LHCN-M2 (cell line): ENCODE measurements around the gene TNRC6C. TPM values are rescaled to one million over a fixed set of nuclear protein-coding genes. Genes with fewer than 3 reads are reported as not detected.
A peak's percentile ranks its signal among the peaks of the same experiment; 100 is the strongest.
"Not testable (repeated sequence)": the region's sequence is repeated elsewhere in the genome, so short reads cannot be mapped to it uniquely, and the experiment has no call there.

Source experiments
- DNase-seq: peaks from one replicate; pipeline ENCODE4 v3.0.0-alpha.2; 2012; ENCODE audit warnings: low read depth
- total RNA-seq: library from RNA; depleted of rRNA; stranded (reverse); fragments of >200 nt; gene quantifications from 2 replicates; pipeline ENCODE4 v1.2.3, GENCODE V29; 2014

Gene TNRC6C
- total RNA-seq, 1 experiment from 2014 or later, result 2.4 TPM

DNA sequence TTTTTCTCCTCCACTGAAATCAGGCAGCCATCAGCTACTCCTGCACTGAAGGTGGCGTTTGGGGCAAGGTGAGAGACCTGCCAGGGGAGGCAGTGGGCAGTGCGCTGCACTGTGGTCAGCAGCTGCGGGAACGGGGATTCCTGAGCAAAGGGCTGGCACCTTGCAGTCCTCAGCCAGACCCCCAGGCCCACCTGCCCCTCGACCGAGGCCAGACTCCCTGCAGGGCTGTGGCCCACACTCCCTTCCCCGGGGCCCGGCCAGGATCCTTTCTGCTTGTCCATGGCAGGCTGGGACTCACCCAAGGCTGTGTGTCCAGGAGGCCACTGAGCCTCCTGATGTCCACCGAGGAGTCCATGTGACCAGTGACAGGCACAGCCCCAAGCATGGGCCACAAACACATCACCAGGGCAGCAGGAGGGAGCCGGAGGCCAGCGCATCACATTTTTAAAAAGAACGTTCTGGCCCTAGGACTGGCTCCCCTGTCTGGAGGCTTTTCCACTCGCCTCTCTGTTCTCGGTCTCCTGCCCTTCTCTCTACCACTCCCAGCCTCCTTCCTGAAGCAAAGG, 28.5 kb upstream of the TNRC6C start:
- no peak for DNase-seq

DNA sequence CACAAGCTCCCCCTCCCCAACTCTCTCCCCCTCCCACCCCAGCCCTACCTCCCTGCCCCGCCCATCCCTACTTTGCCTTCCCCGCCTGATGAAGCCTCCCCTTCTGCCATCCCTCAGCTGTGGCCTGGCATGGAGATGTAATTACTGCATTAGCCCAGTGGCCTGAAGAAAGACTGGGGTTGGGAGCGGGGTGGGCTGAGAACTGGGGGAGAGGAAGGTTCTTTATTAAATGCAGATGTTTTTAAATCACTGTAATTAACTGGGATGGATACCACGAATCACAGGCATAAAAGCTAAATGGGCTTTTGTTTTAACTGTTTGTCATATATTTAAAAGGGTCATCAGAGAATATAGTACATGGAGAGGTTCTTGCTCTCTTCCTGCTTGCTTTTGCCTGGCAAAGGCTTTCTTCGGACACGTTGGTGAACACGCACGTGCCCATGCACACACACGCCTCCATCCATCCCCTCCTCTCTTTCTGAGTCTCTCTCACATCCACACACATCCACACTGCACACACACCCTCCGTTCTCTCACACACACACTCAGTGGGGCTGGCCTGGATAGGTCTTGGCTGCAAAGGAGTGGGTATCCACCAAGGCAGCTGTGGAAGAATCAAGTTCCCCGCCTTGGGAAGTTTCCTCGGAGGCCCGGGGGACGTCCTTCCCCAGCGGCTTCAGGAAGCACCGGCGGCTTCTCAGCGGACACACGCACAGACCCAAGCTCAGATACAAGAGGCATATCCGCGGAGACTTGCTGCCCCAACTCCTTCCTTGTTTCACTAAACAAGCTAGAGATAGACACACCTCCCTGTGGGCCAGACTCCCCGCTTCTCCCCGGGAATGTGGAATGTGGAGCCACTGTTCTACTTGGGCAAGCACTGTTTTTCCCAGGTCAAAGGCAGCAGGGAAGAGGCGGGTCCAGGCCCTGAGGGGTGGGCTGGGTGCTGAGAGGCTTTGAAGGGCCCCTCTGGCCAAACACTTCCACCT, 27.4 kb upstream of the TNRC6C start:
- DNase-seq, result no peak

DNA sequence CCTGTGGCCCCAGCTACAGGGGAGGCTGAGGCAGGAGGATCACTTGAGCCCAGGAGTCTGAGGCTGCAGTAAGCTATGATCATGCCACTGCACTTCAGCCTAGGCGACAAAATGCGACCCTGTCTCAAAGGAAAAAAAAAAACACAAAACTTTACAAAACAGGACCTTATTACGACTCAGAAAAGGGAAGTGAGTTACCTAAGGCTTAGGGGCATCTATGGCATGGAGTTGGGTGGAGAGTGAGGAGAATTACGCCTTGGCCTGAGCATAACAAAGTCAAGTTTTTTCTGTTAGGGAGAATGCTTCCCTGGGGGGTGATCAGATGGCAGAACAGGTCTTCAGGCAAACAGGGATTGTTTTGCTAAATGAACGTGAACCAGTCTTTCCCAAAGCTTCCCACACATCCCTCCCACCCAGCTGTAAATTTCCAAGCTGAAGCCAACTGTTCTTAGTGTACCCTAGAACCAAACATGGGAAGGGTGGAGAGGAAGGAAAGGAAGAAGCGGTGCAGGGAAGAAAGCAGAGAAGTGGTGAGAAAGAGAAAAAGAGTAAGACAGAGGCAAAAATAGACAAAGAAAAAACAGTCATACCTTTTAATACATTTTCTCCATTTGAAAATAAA, 24.6 kb upstream of the TNRC6C start:
- DNase-seq, result no peak

DNA sequence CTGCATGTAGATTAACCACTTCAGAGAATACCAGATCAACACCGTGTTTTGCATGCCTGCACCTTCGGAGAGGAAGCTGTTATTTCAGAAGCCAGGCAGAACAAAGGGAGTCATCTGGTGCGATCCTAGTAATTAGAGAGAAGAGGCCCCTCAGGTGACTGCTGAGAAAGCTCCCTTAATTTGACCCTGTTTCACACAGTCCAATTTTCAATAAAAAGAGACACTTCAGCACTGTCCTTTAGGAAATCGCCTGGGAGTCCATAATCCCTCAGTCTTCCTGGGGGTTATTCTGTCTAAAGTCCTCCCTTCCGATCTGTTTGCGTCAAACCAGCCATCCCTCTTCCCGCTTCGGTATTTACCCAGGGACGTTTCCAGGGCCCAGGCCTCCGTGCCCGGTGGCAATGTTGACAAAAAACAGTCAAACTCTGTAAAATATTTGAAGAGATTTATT, 23.4 kb upstream of the TNRC6C start:
- DNase-seq, result no peak

DNA sequence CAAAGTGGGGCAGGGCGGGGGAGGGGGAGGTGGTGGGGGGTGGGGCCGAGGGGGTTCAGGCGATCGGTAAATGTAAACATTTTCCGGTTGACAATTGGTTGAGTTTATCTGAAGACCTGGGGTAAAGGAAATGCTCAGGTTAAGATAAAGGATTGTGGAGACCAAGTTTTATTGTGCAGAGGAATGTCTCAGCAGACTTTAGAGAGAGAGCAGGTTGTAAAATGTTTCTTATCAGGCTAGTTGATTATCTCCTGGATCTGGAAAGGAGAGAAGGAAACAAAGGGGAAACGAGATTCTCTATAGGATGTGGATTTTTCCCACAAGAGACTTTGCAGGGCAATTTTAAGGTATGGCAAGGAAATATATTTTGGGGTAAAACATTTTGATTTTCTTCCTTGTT, 22.8 kb upstream of the TNRC6C start:
- not testable (repeated sequence) for DNase-seq

DNA sequence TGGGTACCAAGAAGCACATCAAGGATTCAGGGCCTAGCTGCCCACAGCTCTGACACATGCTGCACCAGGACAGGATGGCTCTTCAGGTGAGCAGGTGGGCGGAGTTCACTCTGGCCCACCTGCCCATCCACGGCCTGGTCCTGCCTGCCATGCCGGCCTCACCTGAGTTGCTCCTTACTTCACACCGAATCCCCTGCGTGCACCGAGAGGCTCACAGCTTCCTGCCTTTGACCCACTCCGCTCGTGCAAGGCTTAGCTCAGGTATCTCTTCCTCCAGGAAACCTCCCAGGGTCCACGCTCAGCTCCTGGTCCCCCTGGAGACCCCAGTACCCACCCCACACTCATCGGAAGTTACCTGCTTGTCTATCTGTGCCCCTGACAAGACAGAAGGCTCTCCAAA, 21.6 kb upstream of the TNRC6C start:
- no peak for DNase-seq

DNA sequence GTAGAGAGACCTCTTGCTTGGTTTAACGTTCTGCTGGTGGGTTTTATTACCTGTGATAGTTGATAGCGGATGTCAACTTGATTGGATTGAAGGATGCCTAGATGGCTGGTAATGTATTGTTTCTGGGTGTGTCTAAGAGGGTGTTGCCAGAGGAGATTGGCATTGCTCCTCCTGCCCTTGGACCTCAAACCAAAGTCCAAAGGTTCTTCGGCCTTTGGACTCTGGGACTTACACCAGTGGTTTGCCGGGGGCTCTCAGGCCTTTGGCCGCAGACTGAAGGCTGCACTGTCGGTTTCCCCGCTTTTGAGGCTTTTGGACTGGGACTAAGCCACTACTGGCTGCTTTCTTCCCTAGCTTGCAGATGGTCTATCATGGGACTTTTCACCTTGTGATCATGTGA, 17.5 kb upstream of the TNRC6C start:
- DNase-seq, result no peak

DNA sequence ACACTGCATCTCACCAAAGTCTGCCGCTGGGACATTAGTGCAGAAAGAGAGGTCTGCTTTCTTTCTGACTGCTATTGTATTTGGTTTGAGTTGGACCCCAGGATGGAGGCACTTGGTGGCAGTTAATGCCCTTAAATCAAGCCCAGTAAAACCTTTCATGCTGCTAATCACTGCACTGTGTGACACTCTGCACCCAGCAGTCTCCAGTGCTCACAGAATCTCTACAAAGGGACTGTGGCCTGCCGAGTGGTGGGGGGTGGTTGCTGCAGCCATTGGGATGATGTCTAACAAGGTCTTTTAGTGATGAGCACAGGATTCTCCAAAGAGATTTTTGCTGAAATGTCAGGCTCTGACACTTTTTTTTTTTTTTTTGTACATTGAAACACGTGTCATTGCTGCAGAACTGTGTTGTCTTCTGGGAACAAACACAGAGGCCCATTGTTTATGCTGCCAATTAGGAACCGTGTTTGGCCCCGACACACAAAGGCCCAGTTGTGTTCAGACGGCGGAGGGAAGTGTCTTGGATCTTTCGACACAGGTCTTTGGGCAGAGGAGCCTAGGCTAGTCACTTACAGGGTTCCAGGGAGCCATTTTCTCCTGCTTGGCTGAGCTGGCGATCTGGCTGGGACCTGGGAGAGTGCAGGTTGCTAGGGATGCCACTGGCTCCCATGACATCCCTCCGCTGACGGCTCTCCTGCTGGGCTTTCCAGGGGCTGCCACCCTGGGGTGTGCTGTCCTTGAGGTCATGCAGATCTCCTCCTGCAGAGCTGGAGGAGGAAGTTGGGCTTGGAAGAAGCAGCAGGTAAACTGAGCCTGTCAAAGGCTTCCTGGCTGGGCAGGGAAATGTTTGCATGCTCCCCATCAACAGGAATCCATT, 16.2 kb upstream of the TNRC6C start:
- DNase-seq, result no peak

DNA sequence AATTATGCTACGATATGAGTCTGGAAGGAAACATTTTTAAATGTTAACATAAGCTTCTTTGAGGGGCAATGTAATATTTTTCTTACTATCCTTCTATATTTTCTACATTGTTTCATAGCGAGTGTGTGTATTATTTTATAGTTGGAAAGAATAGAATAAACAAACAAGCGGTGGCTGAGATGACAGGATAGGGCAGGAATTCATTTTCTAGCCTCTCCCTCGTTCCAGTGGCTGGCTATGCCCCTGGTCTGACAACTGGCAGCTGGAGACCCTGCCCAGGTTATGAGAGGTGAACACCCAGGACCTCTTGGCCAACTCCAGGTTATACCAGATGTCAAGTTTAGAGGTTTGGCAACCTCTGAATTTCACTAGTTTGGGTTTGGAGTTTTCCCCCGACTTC, 14.5 kb upstream of the TNRC6C start:
- DNase-seq, result no peak

DNA sequence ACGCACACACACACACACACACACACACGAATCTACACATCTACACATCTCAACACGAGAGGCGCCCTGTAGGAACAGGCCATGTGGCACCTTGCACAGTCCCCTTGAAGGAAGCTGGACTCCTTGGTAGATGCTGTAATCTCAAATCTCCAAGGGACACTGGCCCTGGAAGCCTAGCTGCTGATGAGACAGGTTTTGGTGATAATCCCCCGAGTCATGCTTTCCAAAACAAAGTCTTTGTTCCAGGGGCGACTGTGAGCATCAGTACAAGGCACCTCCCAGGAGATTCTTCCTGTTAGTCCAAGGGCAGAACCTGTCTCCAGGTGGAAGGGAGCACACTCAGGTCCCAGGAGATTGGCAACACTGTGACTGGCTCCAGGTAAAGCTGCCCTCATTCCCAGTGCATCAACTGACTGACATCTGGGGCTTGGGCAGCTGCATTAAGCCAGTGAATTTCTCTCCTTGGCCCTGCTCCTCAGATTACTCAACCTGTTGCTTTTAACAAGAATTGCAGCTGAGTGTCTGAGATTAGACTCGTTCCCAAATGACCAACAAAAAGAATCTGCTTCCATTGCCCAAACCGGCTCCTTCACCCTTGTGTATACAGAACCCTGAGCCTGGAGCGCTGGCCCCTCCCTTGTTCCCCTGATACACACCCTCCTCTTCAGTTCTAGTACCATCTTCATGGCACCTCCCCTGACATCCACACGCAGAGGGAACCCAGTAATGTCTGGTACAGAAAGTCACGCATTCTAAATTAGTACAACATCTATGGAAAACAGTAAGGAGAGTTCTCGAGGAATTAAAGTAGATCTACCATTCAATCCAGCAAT, 13.9 kb upstream of the TNRC6C start:
- no peak for DNase-seq

DNA sequence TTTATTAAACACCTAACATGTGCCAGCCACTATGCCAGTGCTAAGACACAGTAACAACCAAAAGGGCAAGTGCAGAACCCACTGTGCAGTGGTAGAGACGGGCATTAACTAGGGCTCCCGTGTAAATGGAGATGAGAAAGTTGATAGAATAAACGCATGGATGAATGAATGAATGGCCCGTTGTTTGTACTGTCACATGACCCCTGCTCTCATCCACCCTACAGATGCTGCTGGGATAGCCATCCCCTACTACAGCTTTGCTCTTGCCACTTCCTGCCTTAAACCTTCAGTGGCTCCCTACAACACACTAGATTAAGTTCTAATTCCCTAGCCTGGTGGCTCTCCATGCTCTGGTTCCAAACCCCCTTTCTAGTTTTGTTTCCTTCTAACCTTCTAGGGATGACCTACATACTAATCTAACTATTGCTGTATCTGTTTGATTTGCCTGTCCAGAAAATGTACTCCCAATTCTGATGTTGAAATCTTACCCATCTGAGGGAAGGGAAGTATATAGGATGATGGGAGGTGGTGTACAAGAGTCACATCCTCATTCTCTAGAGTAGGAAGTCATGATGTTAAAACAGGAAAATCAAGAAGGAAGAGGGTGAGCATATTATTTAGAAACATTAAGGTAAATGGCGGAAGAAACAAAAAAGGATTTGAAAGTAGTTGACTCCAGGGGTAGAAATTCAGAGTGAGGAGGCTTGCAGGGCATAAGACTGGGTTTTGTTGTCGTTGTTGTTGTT, 11.4 kb upstream of the TNRC6C start:
- no peak for DNase-seq

DNA sequence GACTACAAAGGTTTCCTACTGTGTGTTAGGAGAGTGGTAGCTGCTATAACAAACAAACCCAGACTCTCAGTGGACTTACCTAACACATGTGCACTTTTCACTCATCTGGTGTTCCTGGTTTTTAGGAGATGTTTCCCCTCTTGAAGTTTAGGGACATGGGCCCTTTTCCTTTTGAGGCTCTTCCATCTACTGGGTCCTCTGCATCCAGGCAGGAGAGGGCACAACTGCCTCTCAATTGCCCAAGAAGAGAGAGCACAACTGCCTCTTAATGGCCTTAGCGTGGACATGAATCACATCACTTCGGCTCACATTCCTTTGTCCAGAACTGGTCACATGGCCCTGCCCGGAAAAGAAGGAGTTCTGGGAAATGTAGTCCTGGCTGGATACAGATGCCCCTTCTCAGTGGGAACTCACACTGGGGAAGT, 9.8 kb upstream of the TNRC6C start:
- peak; percentile 61 for DNase-seq

DNA sequence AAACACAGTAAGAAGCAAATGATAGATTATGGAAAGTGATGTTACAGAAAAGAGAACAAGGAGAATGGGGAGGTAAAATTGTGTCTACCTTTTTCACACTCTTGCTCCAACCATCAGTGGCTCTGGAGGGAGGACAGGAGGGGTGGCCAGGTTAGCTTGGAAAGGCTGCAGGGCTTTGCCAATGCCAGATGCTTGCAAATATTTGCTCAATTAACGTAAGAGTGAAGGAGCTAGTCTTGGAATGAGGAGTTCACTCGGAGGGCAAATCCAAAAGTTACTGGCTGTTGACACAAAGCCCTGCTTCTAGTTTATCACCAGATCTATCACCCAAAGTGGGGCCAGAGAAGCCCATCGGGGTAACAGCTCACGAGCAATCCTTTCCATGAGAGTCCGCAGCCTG, 7.4 kb upstream of the TNRC6C start:
- DNase-seq, result no peak

DNA sequence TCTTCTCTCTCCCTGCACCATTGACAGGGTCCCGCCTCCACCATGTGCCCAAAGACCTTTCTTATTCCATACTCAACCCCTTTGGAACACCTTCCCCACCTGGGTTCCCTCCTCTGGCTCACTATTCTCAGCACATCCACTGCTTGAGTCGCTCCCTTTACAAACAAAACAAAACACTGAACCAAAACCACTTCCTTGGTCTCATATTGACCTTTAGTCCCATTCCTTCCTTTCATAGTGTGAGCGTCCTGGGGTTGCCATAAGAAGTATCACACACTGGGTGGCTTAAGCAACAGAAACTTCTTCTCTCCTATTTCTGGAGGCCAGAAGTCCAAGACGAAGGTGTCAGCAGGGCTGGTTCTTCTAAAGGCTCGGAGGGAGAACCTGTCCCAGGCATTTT, 6.1 kb upstream of the TNRC6C start:
- DNase-seq, result no peak

DNA sequence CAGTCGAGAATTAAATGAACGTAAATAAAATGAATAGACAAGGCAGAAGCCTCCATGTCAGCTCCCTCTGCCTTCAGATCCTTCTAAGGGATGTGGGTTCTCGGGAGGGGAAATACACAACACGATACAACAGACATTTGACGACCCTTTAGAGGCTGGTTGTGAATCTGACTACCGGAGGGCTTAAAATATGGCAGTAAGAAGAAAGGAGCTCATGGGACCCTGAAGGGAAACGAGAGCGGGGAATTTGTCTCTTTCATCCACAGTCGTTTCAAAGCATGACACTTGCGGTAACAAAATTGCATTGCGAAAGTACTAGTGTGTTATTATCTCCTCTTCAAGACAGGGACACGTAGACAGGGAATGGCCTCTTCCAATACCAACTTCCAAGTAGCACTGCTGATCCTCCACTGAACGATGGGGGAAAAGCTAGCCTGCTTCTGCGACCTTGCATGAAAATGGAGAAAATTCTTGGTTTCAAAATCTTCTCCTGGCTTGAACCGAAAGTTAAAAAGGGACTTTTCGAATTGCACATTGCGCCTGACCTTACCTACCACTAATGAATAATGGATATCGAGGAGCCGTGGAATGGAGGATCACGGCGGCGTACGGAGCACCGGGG, 1.2 kb upstream of the TNRC6C start:
- DNase-seq, result no peak

DNA sequence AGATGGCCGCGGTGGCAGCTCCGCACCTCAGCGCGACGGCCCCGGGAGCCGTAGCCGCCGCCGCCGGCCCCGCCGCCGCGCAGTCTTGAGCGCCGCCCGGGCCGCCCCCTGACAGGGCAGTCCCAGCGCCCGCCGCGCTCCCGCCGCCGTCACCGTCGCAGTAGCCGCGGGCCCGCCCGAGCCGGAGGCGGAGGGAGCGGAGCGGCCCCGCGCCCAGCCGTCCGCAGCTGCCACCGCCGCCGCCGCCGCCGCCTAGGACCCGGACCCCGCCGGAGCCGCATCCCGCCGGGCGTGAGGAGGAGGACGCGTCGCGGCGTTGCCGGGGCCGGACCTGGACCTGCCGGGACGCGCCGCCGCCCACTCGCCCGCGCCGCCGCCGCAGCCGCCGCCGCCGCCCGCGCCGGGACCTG, 218 bp downstream of the TNRC6C start:
- no peak for DNase-seq

DNA sequence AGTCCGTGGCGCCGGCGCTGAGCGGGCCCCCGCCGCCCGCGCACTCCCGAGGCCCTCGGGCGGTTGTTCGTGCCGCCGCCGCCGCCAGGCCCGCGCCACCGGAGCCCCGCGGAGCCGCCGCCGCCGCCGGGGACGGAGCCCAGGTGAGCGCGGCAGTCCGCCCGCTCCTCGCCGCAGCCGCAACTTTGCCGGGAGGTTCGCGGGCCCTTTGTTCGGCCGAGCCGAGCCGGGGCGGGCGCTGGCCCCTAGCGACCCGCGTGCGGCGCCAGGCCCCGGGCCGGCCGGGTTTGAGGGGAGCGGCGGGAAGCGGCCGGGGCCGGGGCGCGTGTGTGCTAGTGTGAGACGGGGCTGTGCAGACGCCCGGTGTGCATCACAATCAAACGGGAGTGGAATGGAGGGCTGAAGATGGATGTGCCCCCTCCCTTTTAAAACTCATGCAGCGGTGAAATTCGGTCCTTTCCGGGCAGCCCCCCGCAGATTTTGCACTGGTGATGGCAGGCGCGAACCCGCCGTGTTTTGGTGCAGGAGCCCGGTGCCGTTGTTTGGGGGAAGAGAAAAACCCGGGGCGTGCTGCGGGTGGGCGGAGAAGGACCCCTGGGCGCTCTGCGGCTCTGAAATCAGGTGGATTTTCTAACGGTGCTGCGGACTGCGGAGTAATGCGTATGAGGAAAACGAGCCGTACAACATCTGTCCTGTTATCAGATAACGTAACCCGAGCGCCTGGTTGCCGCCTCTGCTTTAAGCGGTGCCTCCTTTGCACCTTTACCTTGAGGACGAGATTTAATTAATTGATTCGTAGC, 823 bp downstream of the TNRC6C start:
- DNase-seq, result no peak

DNA sequence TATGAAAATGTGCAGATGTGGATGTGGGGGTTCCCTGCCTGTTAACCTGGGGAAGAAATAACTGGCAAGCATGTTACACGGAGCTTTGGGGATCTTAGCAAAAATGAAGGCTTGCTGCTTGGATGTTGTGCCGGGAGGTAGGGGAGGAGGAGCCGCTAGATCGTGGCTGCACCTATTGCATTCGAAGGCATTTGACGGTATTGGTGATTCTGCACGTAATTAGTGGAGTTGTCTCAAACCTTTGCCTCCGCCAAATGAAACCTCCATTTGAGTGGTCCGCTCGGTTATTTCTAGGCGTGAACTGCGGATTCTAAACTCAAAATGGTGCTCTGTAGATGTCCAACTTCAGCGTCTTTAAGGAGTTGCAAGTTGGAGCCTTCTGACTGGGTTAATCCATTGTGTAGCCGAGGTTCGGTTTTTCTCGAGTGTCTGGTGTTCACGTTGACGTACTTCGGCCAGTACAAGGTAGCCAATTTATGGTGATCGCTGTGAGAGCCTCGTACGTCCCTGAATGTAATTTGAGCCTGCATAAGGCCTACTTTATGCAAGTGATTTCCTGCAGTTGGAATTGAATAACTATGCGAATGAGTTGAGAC, 1.5 kb downstream of the TNRC6C start:
- no peak for DNase-seq
